ENCODE data around the gene UST. TPM values are rescaled to one million over a fixed set of nuclear protein-coding genes. Genes with fewer than 3 reads are reported as not detected.

The UST gene
- total and polyA plus RNA-seq, 9 of the 15 experiments (the other 6 are each of a cell fraction or from before 2014, with no cell fraction given) = 0.04 to 0.10 TPM; not detected in 7

DNA sequence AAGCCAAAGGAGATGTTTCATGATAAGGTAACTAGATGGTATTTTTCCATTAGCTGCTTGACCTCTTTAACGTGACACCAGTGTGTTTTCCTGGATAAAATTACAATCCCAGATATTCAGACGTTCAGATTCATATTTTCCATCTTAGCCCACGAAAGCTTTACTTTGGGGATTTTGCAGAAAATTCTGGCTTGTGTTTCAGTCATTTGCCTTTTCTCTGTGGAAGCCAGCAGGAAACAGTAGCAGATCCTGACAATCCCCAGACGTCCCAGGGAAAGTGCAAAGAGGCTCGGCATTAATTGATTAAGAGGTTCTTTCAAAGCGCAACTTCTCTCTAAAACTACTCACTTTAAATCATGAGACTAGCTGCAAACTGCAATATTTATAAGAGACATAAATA lies 243.6 kb downstream of the UST start:
- TF ChIP-seq, protein P1, sequence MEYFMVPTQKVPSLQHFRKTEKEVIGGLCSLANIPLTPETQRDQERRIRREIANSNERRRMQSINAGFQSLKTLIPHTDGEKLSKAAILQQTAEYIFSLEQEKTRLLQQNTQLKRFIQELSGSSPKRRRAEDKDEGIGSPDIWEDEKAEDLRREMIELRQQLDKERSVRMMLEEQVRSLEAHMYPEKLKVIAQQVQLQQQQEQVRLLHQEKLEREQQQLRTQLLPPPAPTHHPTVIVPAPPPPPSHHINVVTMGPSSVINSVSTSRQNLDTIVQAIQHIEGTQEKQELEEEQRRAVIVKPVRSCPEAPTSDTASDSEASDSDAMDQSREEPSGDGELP (CRISPR knock-in tag; IDR thresholded peaks at IDR 0.05; ENCODE audit: borderline replicate concordance) = no peak
- TF ChIP-seq, protein P2, sequence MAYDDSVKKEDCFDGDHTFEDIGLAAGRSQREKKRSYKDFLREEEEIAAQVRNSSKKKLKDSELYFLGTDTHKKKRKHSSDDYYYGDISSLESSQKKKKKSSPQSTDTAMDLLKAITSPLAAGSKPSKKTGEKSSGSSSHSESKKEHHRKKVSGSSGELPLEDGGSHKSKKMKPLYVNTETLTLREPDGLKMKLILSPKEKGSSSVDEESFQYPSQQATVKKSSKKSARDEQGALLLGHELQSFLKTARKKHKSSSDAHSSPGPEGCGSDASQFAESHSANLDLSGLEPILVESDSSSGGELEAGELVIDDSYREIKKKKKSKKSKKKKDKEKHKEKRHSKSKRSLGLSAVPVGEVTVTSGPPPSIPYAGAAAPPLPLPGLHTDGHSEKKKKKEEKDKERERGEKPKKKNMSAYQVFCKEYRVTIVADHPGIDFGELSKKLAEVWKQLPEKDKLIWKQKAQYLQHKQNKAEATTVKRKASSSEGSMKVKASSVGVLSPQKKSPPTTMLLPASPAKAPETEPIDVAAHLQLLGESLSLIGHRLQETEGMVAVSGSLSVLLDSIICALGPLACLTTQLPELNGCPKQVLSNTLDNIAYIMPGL (CRISPR knock-in tag; IDR thresholded peaks at IDR 0.05) = no peak
- no peak for TF ChIP-seq CBX3 (IDR thresholded peaks at IDR 0.05; ENCODE audit: borderline replicate concordance in 1 of 2, low read length in 2 of 2)
- TF ChIP-seq SMAD4 (CRISPR knock-in tag; conservative IDR thresholded peaks at IDR 0.05) = no peak
- TF ChIP-seq TEAD2 (tag; IDR thresholded peaks at IDR 0.05) = no peak
- no peak for TF ChIP-seq ZNF143 (CRISPR knock-in tag; IDR thresholded peaks at IDR 0.05)
- no peak for TF ChIP-seq SMAD3 (CRISPR knock-in tag; conservative IDR thresholded peaks at IDR 0.05)
- TF ChIP-seq HIVEP1 (CRISPR knock-in tag; IDR thresholded peaks at IDR 0.05) = no peak
- TF ChIP-seq TAF9B (IDR thresholded peaks at IDR 0.05; ENCODE audit: partially characterized antibody) = no peak
- no peak for TF ChIP-seq C11orf30 (IDR thresholded peaks at IDR 0.05; ENCODE audit: low read depth)
- H3K9me1 ChIP-seq (ENCODE audit: control insufficient read depth, insufficient read depth, low read length) = no peaks in the 10 kb centered on the region
- in situ Hi-C loops (cut with MboI) (no loop called here), intact Hi-C loops (cut with micrococcal nuclease) (no loop called here)
- no peak for FAIRE-seq
- no peak overlapping the region for H3K9ac ChIP-seq (ENCODE audit: insufficient read depth in 1 of 2, low read depth in 2 of 2, low read length in 2 of 2)
- WGBS (ENCODE audit: insufficient coverage, low coverage, missing lambda C conversion rate) = under 1% methylated on average over 6 of the region's 6 CpGs
- ChIA-PET CTCF (ENCODE audit: low intra/inter-chr PET ratio) (no interaction called here), POLR2A (interaction anchor here (1.2 kb wide), 1 partner anchor 11 kb away, joined by 3 read pairs; no protein-coding TSS in a partner anchor)
- H3K9me3 ChIP-seq (replicated peaks; ENCODE audit: control insufficient read depth, insufficient read depth, low read depth, low read length) = no peaks in the 10 kb centered on the region
- no peaks in the 10 kb centered on the region for H3K4me1 ChIP-seq (replicated peaks in 1 of 2; ENCODE audit: control insufficient read depth in 2 of 2, insufficient read depth in 2 of 2, low read length in 2 of 2)
- H2AFZ ChIP-seq (ENCODE audit: low read depth, low read length) = no peak overlapping the region
- BruUV-seq (replicated peaks) = no TSS peak
- H3K27ac ChIP-seq (ENCODE audit: extremely low read depth, low read depth, low read length) = no peak overlapping the region
- DNase-seq (ENCODE audit: extremely low read depth in 1 of 4, low spot score in 3 of 4) = no peak
- no peak for ATAC-seq
- H3K4me3 ChIP-seq = no peak overlapping the region
- H3K36me3 ChIP-seq (ENCODE audit: control insufficient read depth, insufficient read depth, low read length) = no peaks in the 10 kb centered on the region
- H4K20me1 ChIP-seq (replicated peaks; ENCODE audit: control insufficient read depth, insufficient read depth, low read length) = no peaks in the 10 kb centered on the region
- H3K27me3 ChIP-seq (ENCODE audit: control insufficient read depth in 2 of 2, insufficient read depth in 2 of 2, low read length in 2 of 2) = peaks cover 9 to 13% of the 10 kb centered on the region in 2 experiments; a peak in 3 of 5 replicates
- H3K4me2 ChIP-seq (ENCODE audit: insufficient read depth, low read length) = no peak overlapping the region
- no peaks in the 10 kb centered on the region for H3K79me2 ChIP-seq (ENCODE audit: control insufficient read depth, insufficient read depth, low read length)
